ENCODE results near the gene TMEM72.

TMEM72 gene

GRCh38 chr10:44885710-44886109 lies 25.4 kb upstream of the TMEM72 start:
- Histone ChIP-seq H3K4me1 (no peaks in the 10 kb centered on the region), H3K27me3 (ENCODE audit: control insufficient read depth, insufficient read depth, low read length) (no peaks in the 10 kb centered on the region)

GRCh38 chr10:44886966-44887365 lies 24.2 kb upstream of the TMEM72 start:
- TF ChIP-seq CTCF (IDR thresholded peaks at IDR 0.05) = no peak
- Histone ChIP-seq H3K4me1 (no peaks in the 10 kb centered on the region), H2AFZ (no peak overlapping the region), H3K4me3 (ENCODE audit: low read depth, low read length) (no peak overlapping the region), H3K27me3 (ENCODE audit: control insufficient read depth, insufficient read depth, low read length) (no peaks in the 10 kb centered on the region), H3K79me2 (no peaks in the 10 kb centered on the region), H3K27ac (no peak overlapping the region), H3K36me3 (ENCODE audit: control insufficient read depth, insufficient read depth, low read length) (no peaks in the 10 kb centered on the region), H3K9ac (no peak overlapping the region), H3K9me3 (ENCODE audit: control insufficient read depth, low read length) (no peaks in the 10 kb centered on the region), H3K4me2 (ENCODE audit: low read length) (no peak overlapping the region)

More at GRCh38 chr10:44885710-44886109, 25.4 kb upstream of the TMEM72 start:
- H3K36me3 ChIP-seq (ENCODE audit: control insufficient read depth, insufficient read depth, low read length) = no peaks in the 10 kb centered on the region
- H3K9me3 ChIP-seq (ENCODE audit: control insufficient read depth, low read length) = no peaks in the 10 kb centered on the region
- no peak overlapping the region for H3K27ac ChIP-seq
- no peaks in the 10 kb centered on the region for H3K79me2 ChIP-seq
- no peak overlapping the region for H3K4me3 ChIP-seq (ENCODE audit: low read depth, low read length)
- H3K9ac ChIP-seq = no peak overlapping the region
- H2AFZ ChIP-seq = no peak overlapping the region
- no peak overlapping the region for H3K4me2 ChIP-seq (ENCODE audit: low read length)
- TF ChIP-seq CTCF (IDR thresholded peaks at IDR 0.05) = no peak

GRCh38 chr10:44888886-44889285 lies 22.3 kb upstream of the TMEM72 start:
- Histone ChIP-seq H3K4me3 (ENCODE audit: low read depth, low read length) (no peak overlapping the region), H3K27ac (no peak overlapping the region), H3K79me2 (no peaks in the 10 kb centered on the region), H3K36me3 (ENCODE audit: control insufficient read depth, insufficient read depth, low read length) (no peaks in the 10 kb centered on the region), H3K4me1 (no peaks in the 10 kb centered on the region), H2AFZ (no peak overlapping the region), H3K9me3 (ENCODE audit: control insufficient read depth, low read length) (no peaks in the 10 kb centered on the region), H3K27me3 (ENCODE audit: control insufficient read depth, insufficient read depth, low read length) (no peaks in the 10 kb centered on the region), H3K9ac (no peak overlapping the region), H3K4me2 (ENCODE audit: low read length) (no peak overlapping the region)
- no peak for TF ChIP-seq CTCF (IDR thresholded peaks at IDR 0.05)

- no peaks in the 10 kb centered on the region for H3K9me3 ChIP-seq (ENCODE audit: control insufficient read depth, low read length)
- no peak overlapping the region for H2AFZ ChIP-seq
- no peak for TF ChIP-seq CTCF (IDR thresholded peaks at IDR 0.05)
- H3K79me2 ChIP-seq = no peaks in the 10 kb centered on the region
- H3K4me2 ChIP-seq (ENCODE audit: low read length) = no peak overlapping the region
- no peak overlapping the region for H3K9ac ChIP-seq
- no peak overlapping the region for H3K27ac ChIP-seq
- H3K27me3 ChIP-seq (ENCODE audit: control insufficient read depth, insufficient read depth, low read length) = no peaks in the 10 kb centered on the region
- no peaks in the 10 kb centered on the region for H3K36me3 ChIP-seq (ENCODE audit: control insufficient read depth, insufficient read depth, low read length)
- H3K4me3 ChIP-seq (ENCODE audit: low read depth, low read length) = no peak overlapping the region
- no peaks in the 10 kb centered on the region for H3K4me1 ChIP-seq
Observed at GRCh38 chr10:44889834-44890233, 21.3 kb upstream of the TMEM72 start.

- H2AFZ ChIP-seq = no peak overlapping the region
- no peak overlapping the region for H3K4me3 ChIP-seq (ENCODE audit: low read depth, low read length)
- H3K4me1 ChIP-seq = no peaks in the 10 kb centered on the region
- no peaks in the 10 kb centered on the region for H3K27me3 ChIP-seq (ENCODE audit: control insufficient read depth, insufficient read depth, low read length)
- TF ChIP-seq CTCF (IDR thresholded peaks at IDR 0.05) = no peak
- H3K9ac ChIP-seq = no peak overlapping the region
- no peaks in the 10 kb centered on the region for H3K79me2 ChIP-seq
- no peak overlapping the region for H3K4me2 ChIP-seq (ENCODE audit: low read length)
- no peak overlapping the region for H3K27ac ChIP-seq
- H3K36me3 ChIP-seq (ENCODE audit: control insufficient read depth, insufficient read depth, low read length) = no peaks in the 10 kb centered on the region
- H3K9me3 ChIP-seq (ENCODE audit: control insufficient read depth, low read length) = no peaks in the 10 kb centered on the region
Observed at GRCh38 chr10:44890696-44891563, 20.2 kb upstream of the TMEM72 start.
